ENCODE measurements around the gene EMC6.

DNA sequence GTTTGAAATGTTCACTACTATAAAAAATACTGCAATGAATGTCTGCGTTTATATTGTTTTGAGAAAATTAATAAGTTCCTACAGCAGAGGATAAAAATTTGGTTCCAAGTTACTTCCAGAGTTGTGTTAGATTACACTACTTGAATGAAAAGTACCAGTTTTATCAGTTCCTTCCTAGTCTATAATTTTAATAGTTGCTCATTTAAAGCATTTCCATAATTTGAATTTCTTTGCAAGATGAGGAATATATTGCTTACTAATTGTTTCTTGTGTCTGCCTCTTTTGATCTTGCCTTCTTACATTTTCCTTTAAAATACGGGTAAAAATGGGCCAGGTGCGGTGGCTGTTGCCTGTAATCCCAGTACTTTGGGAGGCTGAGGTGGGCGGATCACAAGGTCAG, 4.0 kb downstream of the EMC6 start:
- no peak for TF ChIP-seq CTCF (IDR thresholded peaks at IDR 0.05)
- no peak for TF ChIP-seq POLR2AphosphoS5 (IDR thresholded peaks at IDR 0.05)

All from gastroesophageal sphincter (tissue), 3 donors.